ENCODE results near the gene KIR3DL1. TPM values are rescaled to one million over a fixed set of nuclear protein-coding genes. Genes with fewer than 3 reads are reported as not detected.
"Not testable (repeated sequence)": the region's sequence is repeated elsewhere in the genome, so short reads cannot be mapped to it uniquely, and the experiment has no call there.

Gene KIR3DL1
- total RNA-seq (2014; rRNA removed; shearing (Covaris generic)) = not detected in 2 replicates

GRCh38 chr19:54816251-54816650, at the start of gene KIR3DL1:
Gene KIR3DL1 (plus strand): TSS chr19:54816468.
- DNase-seq (ENCODE audit: low spot score) = not testable (repeated sequence)

DNA sequence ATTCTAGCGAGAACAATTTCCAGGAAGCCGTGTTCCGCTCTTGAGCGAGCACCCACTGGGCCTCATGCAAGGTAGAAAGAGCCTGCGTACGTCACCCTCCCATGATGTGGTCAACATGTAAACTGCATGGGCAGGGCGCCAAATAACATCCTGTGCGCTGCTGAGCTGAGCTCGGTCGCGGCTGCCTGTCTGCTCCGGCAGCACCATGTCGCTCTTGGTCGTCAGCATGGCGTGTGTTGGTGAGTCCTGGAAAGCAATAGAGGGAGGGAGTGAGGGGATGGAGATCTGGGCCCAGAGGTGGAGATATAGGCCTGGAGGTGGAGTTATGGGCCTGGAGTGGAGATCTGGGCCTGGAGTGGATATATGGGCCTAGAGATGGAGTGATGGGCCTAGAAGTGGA, 46.6 kb upstream of the KIR3DL1 start, which contains the start of gene KIR2DL1:
Gene KIR2DL1, plus strand, starts transcription at position 148 of the 400 bp plus-strand sequence. Its CDS starts 58 bp downstream, at position 206.
- not testable (repeated sequence) for DNase-seq (ENCODE audit: low spot score)

GRCh38 chr19:54770511-54770910, 45.8 kb upstream of the KIR3DL1 start:
- not testable (repeated sequence) for DNase-seq (ENCODE audit: low spot score)

DNA sequence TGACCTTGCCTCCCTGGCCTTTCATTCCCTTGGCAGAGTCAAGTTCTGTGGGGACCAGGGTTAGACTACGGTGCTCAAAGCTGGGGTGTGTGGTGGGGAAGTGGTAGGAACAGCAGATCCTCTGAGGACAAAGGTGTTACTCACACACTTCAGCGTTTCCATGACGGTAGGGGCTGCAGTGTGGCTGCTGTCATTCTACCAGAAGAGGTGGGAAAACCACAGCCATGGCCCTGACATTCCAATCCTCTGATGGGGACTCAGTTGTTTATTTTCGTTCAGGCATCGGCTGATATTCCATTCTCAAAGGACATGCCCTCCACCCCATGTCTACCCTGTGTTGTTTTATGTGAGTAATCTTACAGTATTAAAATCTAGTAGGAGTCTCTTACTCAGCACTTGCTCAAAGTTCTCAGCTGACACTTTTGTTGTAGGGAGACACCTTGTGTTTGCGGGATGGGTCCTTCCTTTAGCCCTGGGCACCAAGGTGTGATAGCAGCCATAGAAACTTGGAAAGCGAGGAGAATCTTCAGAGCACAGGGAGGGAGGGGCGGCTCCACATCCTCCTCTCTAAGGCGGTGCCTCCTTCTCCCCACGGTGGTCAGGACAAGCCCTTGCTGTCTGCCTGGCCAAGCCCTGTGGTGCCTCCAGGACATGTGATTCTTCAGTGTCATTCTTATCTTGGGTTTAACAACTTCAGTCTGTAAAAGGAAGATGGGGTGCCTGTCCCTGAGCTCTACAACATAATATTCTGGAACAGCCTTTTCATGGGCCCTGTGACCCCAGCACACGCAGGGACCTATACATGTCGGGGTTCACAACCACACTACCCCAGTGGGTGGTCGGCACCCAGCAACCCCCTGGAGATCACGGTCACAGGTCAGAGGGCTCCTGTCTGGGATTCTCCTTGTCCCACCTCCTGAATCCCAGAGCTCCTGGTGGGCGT, 45.0 kb upstream of the KIR3DL1 start:
- DNase-seq (ENCODE audit: low spot score) = peak; percentile 98

DNA sequence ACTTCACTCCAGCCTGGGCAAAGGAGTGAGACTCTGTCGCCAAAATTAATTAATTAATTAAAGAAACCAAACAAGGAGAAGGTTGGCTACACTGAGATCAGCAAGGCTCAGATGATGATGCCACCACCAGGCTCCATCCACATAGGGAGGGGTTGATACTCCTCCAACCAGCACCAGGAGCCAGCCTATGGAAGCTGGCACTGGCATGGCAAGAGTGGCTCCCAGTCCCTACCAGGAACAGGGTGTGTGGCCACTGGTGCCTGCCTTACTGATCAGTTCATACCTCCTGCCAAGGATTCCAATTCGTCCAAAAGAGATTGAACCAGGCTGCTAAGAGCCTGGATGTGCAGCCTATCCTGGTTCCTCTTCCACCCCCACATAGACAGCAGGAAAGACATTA, 43.6 kb upstream of the KIR3DL1 start:
- not testable (repeated sequence) for DNase-seq (ENCODE audit: low spot score)

- DNase-seq (ENCODE audit: low spot score) = not testable (repeated sequence)
Observed at GRCh38 chr19:54775095-54775815, 41.0 kb upstream of the KIR3DL1 start.

GRCh38 chr19:54775830-54776229, 40.4 kb upstream of the KIR3DL1 start:
- DNase-seq (ENCODE audit: low spot score) = not testable (repeated sequence)

GRCh38 chr19:54777851-54778250, 38.4 kb upstream of the KIR3DL1 start:
- DNase-seq (ENCODE audit: low spot score) = not testable (repeated sequence)

GRCh38 chr19:54778896-54779295, 37.4 kb upstream of the KIR3DL1 start:
- DNase-seq (ENCODE audit: low spot score) = peak; percentile 80

DNA sequence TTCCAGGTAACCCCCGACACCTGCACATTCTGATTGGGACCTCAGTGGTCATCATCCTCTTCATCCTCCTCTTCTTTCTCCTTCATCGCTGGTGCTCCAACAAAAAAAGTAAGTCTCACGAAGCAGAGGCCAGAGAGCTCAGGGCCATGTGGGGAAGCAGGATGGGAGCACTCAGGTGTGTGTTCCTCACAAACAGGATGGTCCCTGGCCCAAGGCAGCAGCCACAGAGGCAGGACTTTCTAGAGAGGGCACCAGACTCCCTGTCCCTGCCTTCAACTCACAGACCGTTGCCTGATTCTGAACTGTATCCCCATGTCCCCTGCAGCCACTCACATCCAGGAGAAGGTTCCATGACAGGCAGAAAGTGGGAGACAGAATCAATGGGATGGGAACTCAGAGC, 33.4 kb upstream of the KIR3DL1 start:
- DNase-seq (ENCODE audit: low spot score) = not testable (repeated sequence)

- not testable (repeated sequence) for DNase-seq (ENCODE audit: low spot score)
Observed at GRCh38 chr19:54786091-54786723, 30.1 kb upstream of the KIR3DL1 start.

- DNase-seq (ENCODE audit: low spot score) = not testable (repeated sequence)
Observed at GRCh38 chr19:54788154-54788553, 28.1 kb upstream of the KIR3DL1 start.

GRCh38 chr19:54790711-54791110, 25.6 kb upstream of the KIR3DL1 start:
- DNase-seq (ENCODE audit: low spot score) = no peak

DNA sequence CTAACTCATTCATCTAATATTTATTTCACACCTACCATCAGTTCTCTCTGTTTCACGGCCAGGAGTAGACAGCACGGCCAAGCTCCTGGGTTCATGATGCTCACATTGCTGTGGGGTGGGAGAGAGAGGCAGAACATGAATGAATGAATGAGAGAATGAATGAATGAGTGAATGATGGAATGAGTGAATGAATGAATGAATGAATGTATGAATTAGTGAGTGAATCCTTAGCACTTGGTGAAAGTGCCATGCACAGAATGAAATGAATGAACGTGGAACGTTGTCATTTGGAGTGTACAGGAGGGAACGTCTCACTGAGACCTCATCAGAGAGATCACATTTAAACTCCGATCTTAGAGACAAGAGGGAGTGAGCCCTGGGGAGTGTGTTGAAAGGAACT, 24.8 kb upstream of the KIR3DL1 start:
- no peak for DNase-seq (ENCODE audit: low spot score)

DNA sequence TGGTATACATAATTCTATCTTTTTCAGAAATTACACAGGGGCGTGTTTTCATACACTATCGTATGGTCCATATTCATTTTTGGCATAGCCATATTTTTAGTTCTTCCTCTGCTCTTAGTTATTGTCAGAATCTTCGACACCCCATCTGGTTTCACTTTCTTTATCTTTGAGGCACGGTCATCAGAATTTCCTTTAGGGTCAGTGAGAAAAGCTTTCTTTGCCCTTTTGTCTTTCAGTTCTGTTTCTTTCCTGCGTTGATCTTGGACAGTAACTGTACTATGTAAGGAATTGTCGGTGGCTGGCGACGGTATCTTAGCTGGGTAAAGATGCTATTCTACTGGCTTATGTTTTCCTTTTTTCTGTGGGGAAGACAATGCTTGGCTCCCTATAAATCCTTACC, 23.5 kb upstream of the KIR3DL1 start:
- no peak for DNase-seq (ENCODE audit: low spot score)

GRCh38 chr19:54795758-54796157, 20.5 kb upstream of the KIR3DL1 start:
- no peak for DNase-seq (ENCODE audit: low spot score)

DNA sequence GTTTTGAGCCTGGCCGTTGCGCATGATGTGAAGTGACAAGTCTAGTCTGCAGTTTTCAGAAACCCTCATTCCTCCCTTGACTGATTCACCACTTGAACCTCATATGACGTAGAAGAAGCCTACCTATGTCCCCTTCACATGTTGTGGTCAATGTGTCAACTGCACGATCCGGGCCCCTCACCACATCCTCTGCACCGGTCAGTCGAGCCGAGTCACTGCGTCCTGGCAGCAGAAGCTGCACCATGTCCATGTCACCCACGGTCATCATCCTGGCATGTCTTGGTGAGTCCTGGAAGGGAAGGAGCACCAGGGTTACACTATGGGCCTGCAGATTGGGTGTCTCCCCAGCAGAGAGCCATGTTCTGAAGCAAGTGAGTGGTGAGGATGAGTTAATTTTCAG, 12.9 kb upstream of the KIR3DL1 start, which contains the start of gene KIR2DL4:
Gene KIR2DL4, plus strand, starts transcription at position 201 of the 400 bp plus-strand sequence. Its CDS starts 42 bp downstream, at position 243.
- no peak for DNase-seq (ENCODE audit: low spot score)

GRCh38 chr19:54804101-54804500, 12.2 kb upstream of the KIR3DL1 start:
- no peak for DNase-seq (ENCODE audit: low spot score)

DNA sequence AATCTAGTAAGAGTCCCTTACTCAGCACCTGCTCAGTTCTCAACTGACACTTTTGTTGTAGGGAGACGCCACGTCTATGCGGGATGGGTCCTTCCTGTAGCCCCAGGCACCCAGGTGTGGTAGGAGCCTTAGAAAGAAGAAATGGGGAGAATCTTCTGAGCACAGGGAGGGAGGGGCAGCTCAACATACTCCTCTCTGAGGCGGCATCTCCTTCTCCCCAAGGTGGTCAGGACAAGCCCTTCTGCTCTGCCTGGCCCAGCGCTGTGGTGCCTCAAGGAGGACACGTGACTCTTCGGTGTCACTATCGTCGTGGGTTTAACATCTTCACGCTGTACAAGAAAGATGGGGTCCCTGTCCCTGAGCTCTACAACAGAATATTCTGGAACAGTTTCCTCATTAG, 11.7 kb upstream of the KIR3DL1 start:
- no peak for DNase-seq (ENCODE audit: low spot score)

DNA sequence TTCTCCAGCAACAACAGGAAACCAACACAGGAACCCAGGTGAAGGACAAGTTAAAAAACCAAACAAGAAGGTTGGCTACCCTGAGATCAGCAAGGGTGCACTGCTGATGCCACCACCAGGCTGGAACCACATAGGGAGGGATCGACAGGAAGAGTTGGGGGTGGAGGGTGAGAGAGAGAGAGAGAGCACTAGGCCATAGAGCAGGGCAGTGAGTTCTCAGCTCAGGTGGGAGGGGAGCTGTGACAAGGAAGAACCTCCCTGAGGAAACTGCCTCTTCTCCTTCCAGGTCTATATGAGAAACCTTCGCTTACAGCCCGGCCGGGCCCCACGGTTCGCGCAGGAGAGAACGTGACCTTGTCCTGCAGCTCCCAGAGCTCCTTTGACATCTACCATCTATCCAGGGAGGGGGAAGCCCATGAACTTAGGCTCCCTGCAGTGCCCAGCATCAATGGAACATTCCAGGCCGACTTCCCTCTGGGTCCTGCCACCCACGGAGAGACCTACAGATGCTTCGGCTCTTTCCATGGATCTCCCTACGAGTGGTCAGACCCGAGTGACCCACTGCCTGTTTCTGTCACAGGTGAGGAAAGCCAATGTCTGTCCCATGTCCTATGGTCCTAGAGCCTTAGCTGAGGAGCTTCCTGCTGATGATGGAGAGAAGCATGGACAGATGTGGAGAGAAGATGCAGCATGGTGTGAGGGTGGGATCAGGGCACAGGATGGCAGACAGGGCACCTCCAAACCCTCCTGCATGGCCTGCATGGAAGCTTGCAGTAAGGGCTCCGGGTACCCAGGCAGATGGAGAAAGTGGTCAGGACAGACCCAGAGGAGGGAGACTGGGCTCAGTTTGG, 10.4 kb upstream of the KIR3DL1 start:
- no peak for DNase-seq (ENCODE audit: low spot score)

- no peak for DNase-seq (ENCODE audit: low spot score)
Observed at GRCh38 chr19:54806516-54806838, 9.8 kb upstream of the KIR3DL1 start.
